Spleen (tissue), 11 donors: ENCODE results near the gene B3GAT1. TPM values are rescaled to one million over a fixed set of nuclear protein-coding genes. Genes with fewer than 3 reads are reported as not detected.

Source experiments
- DNase-seq: peaks from one replicate; pipeline ENCODE4 v3.0.0-alpha.2; 2020
- H3K27ac ChIP-seq, 8 donors: fragments of 200-600 bp; sonication (generic) in 7 of 8; 1 replicate in 4 of 8; 2 replicates in 4 of 8; pipeline versions ENCODE4 v1.5.0 to v1.8.0; 2016 to 2021; ENCODE audit warnings: inconsistent platforms in 4 of 8, mild to moderate bottlenecking in 4 of 8, moderate library complexity in 1 of 8
- H3K27me3 ChIP-seq, 7 donors: fragments of 200-600 bp; sonication (generic) in 6 of 7; replicated peaks in 1 of 7; 1 replicate in 4 of 7; 2 replicates in 3 of 7; pipeline versions ENCODE4 v1.5.0 to v1.8.0; 2016 to 2021; ENCODE audit warnings: inconsistent platforms in 3 of 7, mild to moderate bottlenecking in 1 of 7
- H3K36me3 ChIP-seq, 6 donors: fragments of 200-600 bp; sonication (generic) in 5 of 6; 1 replicate in 4 of 6; 2 replicates in 2 of 6; pipeline versions ENCODE4 v1.5.0 to v1.8.0; 2016 to 2021; ENCODE audit warnings: inconsistent platforms in 2 of 6
- H3K4me1 ChIP-seq, 6 donors: fragments of 200-600 bp; sonication (generic) in 5 of 6; 1 replicate in 3 of 6; 2 replicates in 3 of 6; pipeline versions ENCODE4 v1.5.0 to v1.8.0; 2016 to 2021; ENCODE audit warnings: inconsistent platforms in 3 of 6
- H3K4me3 ChIP-seq, 8 donors: fragments of 200-600 bp; sonication (generic) in 7 of 8; 1 replicate in 4 of 8; 2 replicates in 4 of 8; pipeline versions ENCODE4 v1.5.0 to v1.8.0; 2016 to 2021; ENCODE audit warnings: inconsistent platforms in 4 of 8, mild to moderate bottlenecking in 4 of 8, moderate library complexity in 2 of 8
- H3K9me3 ChIP-seq, 8 donors: fragments of 200-600 bp; sonication (generic) in 7 of 8; 1 replicate in 4 of 8; 2 replicates in 4 of 8; pipeline versions ENCODE4 v1.5.0 to v1.8.0; 2016 to 2021; ENCODE audit warnings: inconsistent platforms in 4 of 8
- CTCF ChIP-seq, 11 experiments: fragments of 200-600 bp in 7 of 11; fragments of 450-650 bp in 4 of 11; sonication (generic) in 4 of 11; IDR thresholded peaks in 8 of 11; conservative IDR thresholded peaks in 3 of 11; 1 replicate in 7 of 11; 2 replicates in 4 of 11; pipeline versions ENCODE4 v1.4.0 to v1.8.0; 2016 to 2021; ENCODE audit warnings: antibody characterized with exemption in 11 of 11, inconsistent platforms in 4 of 11, mild to moderate bottlenecking in 1 of 11
- POLR2A ChIP-seq, 3 donors: fragments of 450-650 bp; IDR thresholded peaks; one replicate each; pipeline ENCODE4 v1.5.1; 2017; ENCODE audit warnings: antibody characterized with exemption in 3 of 3, mild to moderate bottlenecking in 1 of 3
- POLR2AphosphoS5 ChIP-seq, 3 donors: sonication (generic); formaldehyde crosslinking; IDR thresholded peaks; one replicate each; pipeline ENCODE4 v1.5.1; 2017; ENCODE audit warnings: antibody characterized with exemption in 3 of 3
- WGBS, 5 donors: extraction: QIAGEN DNeasy Blood & Tissue Kit in 3 of 5; methylation state at CpG; one replicate each; pipeline versions ENCODE4 v1.1.5 to v1.1.7; 2013 to 2018; 5-methylcytosine and 5-hydroxymethylcytosine counted together
- intact Hi-C: fragments of 100-400 bp; cut with DNase I; formaldehyde crosslinking; loops from one replicate; pipeline ENCODE4 v1.15.0; 2023; ENCODE audit warnings: low total_unique reads
- polyA plus RNA-seq, 3 donors: library from polyadenylated mRNA; stranded (reverse); fragments of 200-250 nt; gene quantifications; one replicate each; pipeline ENCODE4 v1.2.1, GENCODE V29; 2013
- total RNA-seq, 7 donors: library from RNA; depleted of rRNA in 3 of 7; stranded (reverse); fragments of >200 nt in 3 of 7; fragmentation: NEBNext Ultra II Directional in 4 of 7; extraction: Animal tissue kit (Norgen Biotek cat#: 25700) in 4 of 7; gene quantifications; one replicate each; pipeline versions ENCODE4 v1.1.0 to v1.2.1, GENCODE V29; 2016 to 2021
- donor health status: healthy with polysubstance abuse.
- donor health status: DM: no; HTN: no; CAD: no; lungs with moderate emphysema.
- donor health status: DM: no; HTN: no; CAD: no.
- donor health status: Bipolar disorder and iron deficiency.
- donor health status: healthy.
- donor health status: DM: no; HTN: no; CAD: no.
- donor health status: DM: yes; HTN: yes; CAD: no.

B3GAT1 gene
- total and polyA plus RNA-seq, 10 donors, result 0.43 to 4.0 (median 1.6) TPM

GRCh38 chr11:134390706-134391569 is 21.1 kb downstream of the B3GAT1 start:
- TF ChIP-seq POLR2AphosphoS5 (IDR thresholded peaks at IDR 0.05), result no peak
- TF ChIP-seq CTCF (IDR thresholded peaks at IDR 0.05 in 8 of 11, conservative IDR thresholded peaks at IDR 0.05 in 3 of 11), result no peak
- no peak for TF ChIP-seq POLR2A (IDR thresholded peaks at IDR 0.05)
- no peaks in the 10 kb centered on the region for H3K4me1 ChIP-seq
- intact Hi-C loops, result no loop called here
- no peak overlapping the region for H3K27ac ChIP-seq
- no peak for DNase-seq
- no peaks in the 10 kb centered on the region for H3K36me3 ChIP-seq
- no peak overlapping the region for H3K4me3 ChIP-seq
- 77 to 84% (median 83%) methylated on average over 13 to 15 of the region's 15 CpGs for WGBS, 5 donors
- H3K27me3 ChIP-seq, result peaks cover 0 to 56% (median 0%) of the 10 kb centered on the region in 7 donors
- H3K9me3 ChIP-seq, result no peaks in the 10 kb centered on the region

- Histone ChIP-seq H3K4me3 (no peak overlapping the region), H3K27me3 (peaks cover 0 to 68% (median 4%) of the 10 kb centered on the region in 7 donors), H3K9me3 (no peaks in the 10 kb centered on the region), H3K27ac (no peak overlapping the region), H3K36me3 (no peaks in the 10 kb centered on the region), H3K4me1 (no peaks in the 10 kb centered on the region)
- TF ChIP-seq CTCF (IDR thresholded peaks at IDR 0.05 in 8 of 11, conservative IDR thresholded peaks at IDR 0.05 in 3 of 11) (no peak), POLR2AphosphoS5 (IDR thresholded peaks at IDR 0.05) (no peak), POLR2A (IDR thresholded peaks at IDR 0.05) (no peak)
- intact Hi-C loops, result no loop called here
- WGBS, 5 donors, result 84 to 96% (median 92%) methylated on average over 11 to 25 of the region's 25 CpGs
- no peak for DNase-seq
Measured at GRCh38 chr11:134389464-134390180, 22.4 kb downstream of the B3GAT1 start.

GRCh38 chr11:134388590-134388989 is 23.5 kb downstream of the B3GAT1 start:
- WGBS, 5 donors, result 85 to 94% (median 87%) methylated on average over 4 of the region's 4 CpGs
- H3K36me3 ChIP-seq, result no peaks in the 10 kb centered on the region
- H3K27me3 ChIP-seq, result peaks cover 0 to 70% (median 4%) of the 10 kb centered on the region in 7 donors
- no peaks in the 10 kb centered on the region for H3K9me3 ChIP-seq
- intact Hi-C loops, result no loop called here
- DNase-seq, result no peak
- no peak for TF ChIP-seq CTCF (IDR thresholded peaks at IDR 0.05 in 8 of 11, conservative IDR thresholded peaks at IDR 0.05 in 3 of 11)
- TF ChIP-seq POLR2A (IDR thresholded peaks at IDR 0.05), result no peak
- TF ChIP-seq POLR2AphosphoS5 (IDR thresholded peaks at IDR 0.05), result no peak
- H3K4me3 ChIP-seq, result no peak overlapping the region
- H3K4me1 ChIP-seq, result no peaks in the 10 kb centered on the region
- no peak overlapping the region for H3K27ac ChIP-seq

- TF ChIP-seq POLR2A (IDR thresholded peaks at IDR 0.05) (no peak), CTCF (IDR thresholded peaks at IDR 0.05 in 8 of 11, conservative IDR thresholded peaks at IDR 0.05 in 3 of 11) (no peak), POLR2AphosphoS5 (IDR thresholded peaks at IDR 0.05) (no peak)
Measured at GRCh38 chr11:134387501-134387900, 24.5 kb downstream of the B3GAT1 start.

More at GRCh38 chr11:134387501-134387900, 24.5 kb downstream of the B3GAT1 start:
- Histone ChIP-seq H3K4me1 (no peaks in the 10 kb centered on the region), H3K4me3 (no peak overlapping the region), H3K9me3 (no peaks in the 10 kb centered on the region), H3K27ac (no peak overlapping the region), H3K36me3 (no peaks in the 10 kb centered on the region), H3K27me3 (peaks cover 0 to 75% (median 4%) of the 10 kb centered on the region in 7 donors)
- 90 to 95% (median 92%) methylated on average over 20 to 21 of the region's 21 CpGs for WGBS, 5 donors
- no peak for DNase-seq
- intact Hi-C loops, result no loop called here
